ENCODE measurements around the gene NCKAP5.

Gene NCKAP5

DNA sequence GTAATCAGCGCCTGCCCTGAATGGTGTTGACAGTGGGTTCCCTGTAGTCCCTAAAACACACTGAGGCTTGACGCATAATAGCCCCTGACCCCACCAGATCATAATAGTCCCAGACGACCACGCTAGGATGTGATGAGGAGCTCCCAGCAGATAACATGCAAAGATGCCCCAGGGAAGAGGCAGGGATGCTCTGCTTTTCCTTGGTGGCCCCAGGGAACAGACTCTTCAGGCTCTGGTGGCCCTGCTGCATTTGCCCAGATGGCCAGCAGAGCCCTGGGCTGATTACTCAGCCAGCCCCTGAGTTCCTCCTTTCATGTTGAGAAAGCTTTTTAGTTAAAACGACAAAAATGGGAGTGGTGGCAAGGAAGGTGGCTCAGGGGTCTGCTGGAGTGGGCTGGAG, 5.9 kb upstream of the NCKAP5 start:
- no peak for DNase-seq (ENCODE audit: low spot score)

DNA sequence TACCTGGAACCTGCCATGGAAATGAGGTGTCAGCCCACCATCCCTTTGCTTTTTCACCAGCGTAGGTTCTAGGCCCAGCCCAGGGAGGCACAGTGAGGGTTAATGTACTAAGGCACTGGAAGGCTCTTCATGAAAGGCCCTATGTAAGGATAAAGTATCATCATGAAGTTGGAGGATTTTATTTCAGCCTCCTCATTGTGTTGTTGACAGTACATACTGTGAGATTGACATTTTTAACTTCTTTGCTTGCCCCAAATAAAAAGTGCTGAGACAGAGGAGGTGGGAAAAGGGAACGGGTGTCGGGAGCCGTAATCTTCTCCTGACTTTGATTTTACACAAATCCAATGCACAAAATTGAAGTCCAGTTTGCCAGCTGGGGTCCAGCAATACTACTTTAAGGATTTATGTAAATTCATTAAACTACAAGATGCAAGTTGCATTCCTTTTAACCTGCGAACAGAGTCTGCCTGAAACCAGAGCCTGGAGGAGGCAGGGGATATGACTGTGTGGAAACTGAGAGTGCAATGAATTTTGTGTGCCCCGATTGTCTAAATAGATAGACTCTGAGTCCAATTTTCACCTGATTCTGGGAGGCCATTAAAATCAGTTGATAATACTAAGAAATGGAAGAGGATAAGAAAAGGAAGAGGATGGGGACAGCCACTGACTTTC, 5.4 kb upstream of the NCKAP5 start:
- no peak for DNase-seq (ENCODE audit: low spot score)

DNA sequence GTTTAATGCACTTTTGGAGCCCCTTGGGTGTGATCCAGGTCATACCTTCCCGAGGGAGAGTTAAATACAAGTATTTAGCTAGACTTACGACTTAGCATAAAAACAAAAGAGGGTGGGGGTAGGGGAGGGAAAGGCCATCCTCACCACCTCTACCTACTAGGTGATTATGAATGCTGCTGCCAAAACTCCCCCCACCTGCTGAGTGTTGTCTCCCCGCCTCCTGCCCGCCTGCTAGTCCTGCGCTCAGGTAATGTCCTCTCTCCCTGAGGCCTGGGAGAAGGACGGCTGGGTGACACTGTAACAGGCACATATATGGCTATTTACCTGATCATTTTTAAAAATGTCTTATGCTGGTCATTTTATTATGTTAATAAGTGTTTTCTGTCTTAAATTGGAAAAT, 3.0 kb upstream of the NCKAP5 start:
- DNase-seq (ENCODE audit: low spot score): no peak

DNA sequence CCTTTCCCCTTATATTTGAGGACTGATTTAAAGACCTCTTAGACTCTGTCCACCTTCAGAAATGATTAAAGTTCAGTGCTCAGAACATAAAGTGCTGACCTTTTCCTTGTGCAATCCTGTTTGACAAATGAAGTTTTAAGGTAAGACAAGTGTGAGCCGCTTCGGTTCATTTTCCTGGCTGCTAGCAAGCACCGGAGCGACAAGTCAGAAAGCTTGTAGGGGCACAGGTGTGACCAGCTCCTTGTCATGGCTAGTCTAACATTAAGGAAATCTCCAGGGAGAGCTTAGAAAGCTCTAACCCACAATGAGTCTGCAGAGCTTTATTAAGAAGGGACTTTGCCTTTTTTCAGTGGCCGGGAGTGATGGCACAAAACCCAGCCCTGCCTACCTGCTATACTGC, 2.3 kb upstream of the NCKAP5 start:
- no peak for DNase-seq (ENCODE audit: low spot score)

DNA sequence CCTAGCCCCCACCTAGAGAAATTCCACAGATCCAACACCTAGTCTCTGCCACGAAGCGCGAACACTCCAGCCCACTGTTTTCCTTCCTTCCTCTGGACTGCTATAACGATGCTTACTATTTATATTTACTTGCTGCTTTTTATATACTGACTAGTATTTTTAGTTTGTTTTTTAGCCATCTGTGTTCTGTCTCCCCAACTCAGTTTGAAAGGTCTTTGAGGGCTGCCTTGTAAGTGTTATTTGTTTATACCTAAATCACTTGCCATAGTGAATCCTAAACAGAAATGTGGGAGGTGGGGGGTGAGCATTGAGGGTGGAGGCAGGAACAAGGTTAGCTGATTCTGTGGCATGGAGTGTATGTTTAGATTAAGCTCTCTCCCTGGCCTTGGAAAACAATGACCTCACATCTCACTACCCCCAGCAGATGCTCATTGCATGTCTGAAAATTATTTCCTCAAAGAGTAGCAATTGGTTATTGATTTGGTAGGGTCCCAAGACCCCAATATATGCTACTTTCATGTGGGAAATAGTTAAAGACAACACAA, 1.1 kb upstream of the NCKAP5 start:
- no peak for DNase-seq (ENCODE audit: low spot score)

DNA sequence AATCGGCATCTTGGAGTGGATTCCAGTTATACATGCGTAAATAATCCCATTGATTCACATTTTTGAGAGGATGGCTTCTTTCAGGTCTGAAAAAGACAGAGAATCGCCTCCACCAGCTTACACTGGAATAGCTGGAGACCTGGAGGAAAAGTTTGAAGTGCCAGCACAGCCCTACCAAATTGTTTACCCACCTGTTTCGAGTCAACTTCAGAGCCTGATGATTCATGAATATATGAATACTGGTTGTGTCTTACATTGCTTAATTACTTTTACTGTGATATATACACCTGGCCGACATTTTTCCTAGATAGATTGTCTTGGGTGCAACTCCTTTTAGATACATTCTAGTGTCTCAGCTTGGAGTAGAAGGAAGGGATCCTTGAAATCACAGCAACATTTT, 335 bp upstream of the NCKAP5 start:
- DNase-seq (ENCODE audit: low spot score): no peak

DNA sequence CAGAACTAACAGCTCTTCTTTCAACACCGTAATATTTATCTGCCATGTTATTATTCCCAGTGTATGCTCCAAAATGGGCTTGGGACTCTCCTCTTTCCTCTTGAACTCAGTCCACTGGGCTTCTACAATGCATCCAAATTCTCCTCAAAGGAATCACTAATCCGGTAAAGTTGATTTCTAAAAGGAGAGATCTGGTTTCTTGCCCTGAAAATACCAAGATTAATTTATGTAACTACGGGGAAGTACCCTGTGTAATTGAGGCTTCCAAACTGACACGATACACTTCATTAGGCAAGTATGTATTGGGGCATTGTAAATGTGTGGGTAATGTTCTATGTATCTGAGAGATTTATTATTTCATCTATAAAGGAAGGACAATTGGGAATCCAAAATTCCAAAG, 5.7 kb downstream of the NCKAP5 start:
- no peak for DNase-seq (ENCODE audit: low spot score)

DNA sequence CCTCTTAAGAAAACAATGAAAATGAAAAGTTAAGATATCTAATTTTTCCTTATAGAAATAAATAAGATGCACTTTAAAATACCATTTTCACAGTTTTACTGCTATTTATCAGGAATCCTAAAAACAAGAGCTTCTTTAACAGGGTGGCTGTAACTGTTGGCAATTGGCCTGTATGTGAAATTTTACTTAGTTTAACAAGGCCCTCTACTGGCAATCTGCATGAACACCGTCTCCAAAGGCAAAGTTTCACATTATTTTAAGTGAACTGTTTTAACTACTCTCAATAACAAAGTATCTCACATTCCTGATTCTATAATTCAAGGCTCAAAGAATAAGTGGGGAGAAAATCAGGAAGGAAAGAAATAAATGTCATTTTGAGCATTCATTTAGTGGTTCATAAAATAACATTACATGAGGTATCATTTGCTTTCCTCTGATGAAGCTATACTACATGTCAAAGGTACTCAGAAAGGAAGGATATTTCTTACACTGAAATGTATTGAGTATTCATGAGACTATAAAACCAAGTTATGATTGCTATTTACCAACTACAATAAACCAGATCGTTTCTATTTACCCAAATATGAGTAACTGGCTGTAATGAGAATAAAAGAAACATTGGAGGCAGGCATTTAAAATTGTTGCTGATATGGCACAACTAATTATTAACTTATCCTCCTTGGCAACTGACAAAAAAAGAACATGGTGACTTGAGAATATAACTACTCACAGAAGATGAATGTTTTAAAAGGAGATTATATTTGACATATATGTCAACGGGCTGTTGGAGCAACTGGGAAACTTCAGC, 7.0 kb downstream of the NCKAP5 start:
- DNase-seq (ENCODE audit: low spot score): peak; percentile 27

DNA sequence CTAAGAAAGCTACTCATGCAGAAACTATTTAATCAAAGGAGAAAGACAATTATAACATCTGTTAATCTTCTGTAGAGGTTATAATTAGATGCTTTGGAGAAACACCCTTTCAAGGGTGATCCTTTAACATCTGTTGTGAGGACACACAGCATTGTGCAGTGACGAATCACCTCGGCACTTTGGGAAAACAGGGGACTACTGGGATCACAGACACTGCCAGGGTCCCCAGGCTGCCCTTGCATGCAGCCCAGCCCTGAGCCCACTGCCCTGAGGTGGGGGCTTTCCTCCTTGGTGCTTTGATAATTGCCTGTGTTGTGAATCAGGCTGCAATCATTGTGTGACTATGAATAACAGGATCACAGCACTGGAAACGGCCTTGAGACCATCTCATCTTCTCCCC, 10.6 kb downstream of the NCKAP5 start:
- DNase-seq (ENCODE audit: low spot score): no peak

DNA sequence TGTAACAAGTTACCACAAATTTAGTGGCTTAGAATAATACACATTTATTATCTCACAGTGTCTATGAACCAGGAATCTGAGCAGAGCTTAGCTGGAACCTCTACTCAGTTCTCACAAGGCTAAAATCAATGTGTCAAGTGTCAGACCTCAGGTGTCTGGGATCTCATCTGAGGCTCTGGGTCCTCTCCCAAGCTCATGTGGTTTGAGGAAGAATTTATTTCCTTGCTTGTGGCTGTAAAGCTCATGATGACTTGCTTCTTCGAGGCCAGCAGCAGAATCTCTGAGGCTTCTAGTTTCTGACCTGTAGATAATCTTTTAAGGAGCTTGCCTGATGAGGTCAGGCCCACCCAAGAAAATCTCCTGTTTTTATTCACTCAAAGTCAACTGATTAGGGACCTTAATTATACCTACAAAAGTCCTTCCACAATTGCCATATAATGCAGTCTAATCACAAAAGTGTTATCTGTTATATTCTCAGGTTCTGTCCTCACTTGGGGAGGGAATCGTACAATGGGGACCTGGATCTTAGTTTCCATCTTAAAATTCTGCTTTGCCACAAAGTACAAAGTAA, 14.3 kb downstream of the NCKAP5 start:
- no peak for DNase-seq (ENCODE audit: low spot score)

DNA sequence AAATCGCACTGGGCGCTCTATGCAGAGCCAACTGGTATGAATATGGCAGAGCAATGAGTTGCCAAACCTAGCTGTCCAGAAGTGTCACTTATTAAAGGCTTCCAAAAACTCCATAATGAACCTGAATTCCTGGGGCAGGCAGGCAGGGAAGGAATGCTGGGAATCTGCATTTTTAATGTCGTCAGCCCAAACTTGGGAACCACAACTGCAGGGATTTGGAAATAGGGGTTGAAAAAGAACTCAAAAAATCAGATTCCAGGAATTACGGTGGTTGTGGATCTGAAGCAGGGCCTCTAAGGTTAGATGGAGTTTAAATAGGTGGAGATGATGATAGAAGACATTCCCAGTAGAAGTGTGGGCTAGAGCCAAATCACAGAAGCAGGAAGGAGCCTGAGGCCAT, 15.0 kb downstream of the NCKAP5 start:
- DNase-seq (ENCODE audit: low spot score): no peak

DNA sequence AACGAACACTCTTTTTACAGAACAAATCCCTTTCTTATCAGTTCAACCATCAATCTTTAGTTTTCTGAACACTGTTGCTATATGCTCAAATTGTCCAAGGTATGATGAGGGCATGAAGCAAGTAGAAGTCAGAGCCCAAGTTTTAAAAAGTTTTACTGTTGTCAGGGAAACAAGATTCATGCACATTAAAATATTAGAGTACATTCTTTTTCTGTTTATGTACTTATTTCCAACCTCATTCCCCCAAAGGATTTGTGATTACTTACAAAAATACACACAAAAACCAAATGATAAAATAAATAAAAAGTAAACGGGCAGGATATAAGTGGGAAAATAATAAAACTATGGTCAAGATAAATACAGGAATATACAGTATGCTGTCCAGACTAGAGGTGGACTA, 15.4 kb downstream of the NCKAP5 start:
- DNase-seq (ENCODE audit: low spot score): no peak

DNA sequence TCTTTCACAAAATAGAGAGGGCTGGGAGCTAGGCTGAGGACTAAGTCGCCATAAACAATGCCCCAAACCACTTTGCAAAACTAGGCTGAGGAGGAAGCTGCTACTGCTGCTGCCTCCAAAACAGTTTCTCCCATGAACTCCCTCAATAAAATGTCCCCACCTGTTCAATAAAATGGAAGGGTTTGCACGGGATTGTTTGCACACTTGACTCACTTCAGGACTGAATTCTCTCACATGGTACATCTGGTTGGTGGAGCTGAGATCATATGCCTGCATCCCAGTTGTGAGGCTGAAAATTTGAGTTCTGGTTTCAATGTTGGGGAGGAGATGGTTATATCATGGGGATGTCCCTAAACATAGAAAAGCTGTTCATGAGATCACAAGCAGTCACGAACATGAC, 26.5 kb downstream of the NCKAP5 start:
- no peak for DNase-seq (ENCODE audit: low spot score)

DNA sequence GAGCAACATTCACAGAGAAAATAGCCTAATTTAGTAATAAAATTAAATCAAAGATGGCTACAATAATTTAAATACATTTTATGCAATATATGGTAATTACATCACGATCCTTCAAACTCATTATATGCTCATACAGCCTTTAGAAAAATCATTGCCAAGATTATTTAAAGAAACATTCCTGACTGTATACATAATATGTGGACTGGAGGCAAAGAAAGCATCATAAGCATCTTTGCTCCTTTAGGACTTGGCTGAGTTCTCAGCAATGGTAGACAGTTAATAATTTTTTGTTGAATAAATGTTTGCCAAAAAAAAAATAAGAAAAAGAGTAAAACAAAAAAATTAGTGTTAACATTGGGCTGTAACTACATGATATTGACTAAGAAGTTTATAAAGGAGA, 26.9 kb downstream of the NCKAP5 start:
- DNase-seq (ENCODE audit: low spot score): no peak

DNA sequence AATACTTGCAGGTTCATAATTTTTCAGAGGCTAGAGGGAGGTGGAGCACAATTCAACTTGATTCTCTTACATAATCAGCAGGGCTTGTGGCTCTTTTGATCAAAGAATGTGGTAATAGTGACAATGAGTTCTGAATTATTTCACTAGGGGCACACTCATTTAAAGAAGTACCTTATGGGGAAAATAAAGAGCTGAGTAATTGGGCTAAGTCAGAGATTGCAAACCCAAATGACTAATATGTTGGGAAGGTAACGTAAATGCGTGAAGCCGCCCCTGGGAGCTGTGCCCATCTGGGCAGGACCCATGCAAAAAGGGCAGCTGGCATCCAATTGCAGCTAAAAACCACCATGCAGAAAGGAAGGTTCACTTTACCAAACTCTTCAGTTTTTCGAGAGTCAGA, 35.3 kb downstream of the NCKAP5 start:
- no peak for DNase-seq (ENCODE audit: low spot score)

DNA sequence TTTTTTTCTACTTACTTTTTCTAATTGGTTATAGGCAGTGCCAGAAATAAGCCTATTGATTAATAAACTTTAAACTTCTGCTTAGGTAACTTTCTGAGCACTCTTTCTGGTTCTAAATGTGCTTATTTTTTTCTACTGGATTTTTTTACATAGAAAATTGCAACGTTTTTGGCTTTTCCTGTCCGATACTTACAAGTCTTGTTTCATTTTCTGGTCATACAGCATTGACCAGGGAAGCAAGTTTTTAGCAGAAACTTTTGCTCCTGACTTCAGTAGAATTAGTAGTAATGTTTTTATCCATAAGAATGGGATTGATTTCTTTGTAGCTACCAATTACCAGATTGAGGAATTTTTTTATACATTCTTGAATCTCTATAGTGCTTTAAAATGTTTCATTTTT, 36.9 kb downstream of the NCKAP5 start:
- no peak for DNase-seq (ENCODE audit: low spot score)

DNA sequence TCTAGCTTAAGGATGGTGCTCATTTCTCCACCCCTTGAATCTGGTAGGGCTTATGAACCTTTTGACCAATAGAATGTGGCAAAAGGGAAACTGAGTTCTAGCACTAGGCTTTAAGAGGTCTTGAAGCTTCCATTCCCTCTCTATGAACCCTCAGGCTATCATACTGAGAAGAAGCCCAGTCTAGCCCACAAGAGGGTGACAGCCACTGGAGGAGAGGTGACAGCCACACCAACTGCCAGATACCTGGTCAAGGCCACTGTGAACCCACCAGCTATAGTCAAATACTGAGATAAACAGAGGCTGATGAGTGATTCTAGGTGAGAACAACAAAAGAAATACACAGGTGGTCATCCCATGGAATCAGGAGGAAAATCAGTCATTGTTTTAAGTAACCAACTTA, 37.6 kb downstream of the NCKAP5 start:
- no peak for DNase-seq (ENCODE audit: low spot score)

DNA sequence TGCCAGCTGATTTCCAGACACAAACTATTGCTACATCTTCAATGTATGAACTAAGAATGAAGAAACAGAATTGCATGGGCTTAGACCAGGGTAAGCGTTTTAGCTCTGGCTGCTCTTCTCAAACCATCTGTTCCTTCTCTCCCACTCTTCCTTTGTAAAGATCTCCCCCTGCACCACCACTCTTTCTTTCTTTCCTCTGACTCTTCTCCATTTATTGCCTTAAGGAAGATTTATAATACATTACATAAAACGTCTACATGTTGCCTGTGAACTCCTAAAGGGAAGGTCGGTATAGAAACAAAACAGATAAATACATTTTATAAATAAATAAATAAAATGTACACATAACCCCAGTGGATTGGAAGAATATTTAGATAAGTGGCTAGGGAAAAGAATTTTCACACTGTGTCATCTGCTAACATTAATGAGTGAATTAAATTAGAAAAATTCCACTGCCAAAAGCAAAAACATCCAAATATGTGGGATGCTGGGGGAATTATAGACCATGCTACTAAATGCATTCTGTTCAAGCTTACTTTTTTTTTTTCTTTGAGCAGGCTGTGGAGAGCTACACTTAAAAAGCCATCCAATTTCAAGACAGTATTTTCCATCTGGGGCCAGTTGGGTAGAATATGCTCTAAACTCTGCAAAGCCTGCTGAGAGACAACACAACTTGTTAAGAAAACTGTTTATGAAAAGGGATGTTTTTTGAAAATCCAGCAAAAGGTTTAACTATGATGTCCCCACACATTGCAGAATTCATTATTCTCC, 41.5 kb downstream of the NCKAP5 start:
- no peak for DNase-seq (ENCODE audit: low spot score)

DNA sequence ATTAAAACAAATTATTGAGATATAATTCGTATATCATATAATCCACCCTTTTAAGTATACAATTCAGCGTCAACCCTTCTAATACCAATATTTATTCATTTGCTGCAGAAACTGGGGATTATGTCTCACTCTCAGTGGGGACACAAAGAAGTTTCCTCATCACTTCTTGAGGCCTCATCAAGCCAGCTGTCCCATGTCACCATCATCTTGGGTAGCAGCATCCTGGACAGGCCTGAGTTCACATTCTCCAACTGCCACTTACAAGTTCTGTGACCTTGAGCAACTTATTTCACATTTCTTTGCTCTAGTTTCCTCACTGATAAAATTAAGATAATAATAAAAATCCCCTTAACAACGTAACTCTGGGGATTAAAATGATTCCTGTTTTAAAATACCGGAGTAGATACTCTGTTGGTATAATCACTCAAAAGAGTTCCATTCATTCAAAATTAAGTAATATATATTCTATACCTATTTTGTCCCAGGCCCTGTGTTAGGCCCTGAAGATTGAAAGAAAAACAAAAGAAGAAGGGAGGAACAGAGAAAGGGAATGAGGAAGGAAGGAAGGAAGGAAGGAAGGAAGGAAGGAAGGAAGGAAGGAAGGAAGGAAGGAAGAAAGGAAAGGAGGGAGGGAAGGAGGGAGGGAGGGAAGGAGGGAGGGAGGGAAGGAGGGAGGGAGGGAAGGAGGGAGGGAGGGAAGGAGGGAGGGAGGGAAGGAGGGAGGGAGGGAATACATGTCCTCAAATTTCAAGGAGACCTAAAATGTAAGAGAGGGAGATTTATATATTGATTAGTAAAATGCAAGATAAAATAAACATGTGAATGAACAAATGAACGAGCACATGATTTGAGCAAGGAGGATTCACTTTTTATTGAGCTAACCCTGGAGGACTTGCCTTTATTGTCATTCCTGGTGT, 42.4 kb downstream of the NCKAP5 start:
- DNase-seq (ENCODE audit: low spot score): no peak

DNA sequence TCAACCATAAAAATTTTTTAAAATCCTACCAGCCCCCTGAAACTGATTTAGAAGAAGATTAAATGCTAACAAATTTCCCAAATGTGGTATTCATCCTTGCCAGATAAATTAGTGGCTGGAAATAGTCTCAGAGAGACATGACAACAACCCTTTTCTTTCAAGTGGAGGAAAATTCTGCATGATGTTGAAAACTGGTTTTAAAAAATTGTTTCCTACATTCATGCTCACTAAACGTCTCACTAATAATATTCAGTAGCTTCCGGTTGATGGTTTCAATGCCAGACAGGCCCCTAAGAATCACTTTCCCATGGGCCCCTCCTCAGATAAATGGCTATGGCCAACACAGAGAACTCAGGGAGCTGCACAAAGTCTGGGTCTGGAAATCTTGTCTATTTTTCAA, 43.2 kb downstream of the NCKAP5 start:
- DNase-seq (ENCODE audit: low spot score): no peak

DNA sequence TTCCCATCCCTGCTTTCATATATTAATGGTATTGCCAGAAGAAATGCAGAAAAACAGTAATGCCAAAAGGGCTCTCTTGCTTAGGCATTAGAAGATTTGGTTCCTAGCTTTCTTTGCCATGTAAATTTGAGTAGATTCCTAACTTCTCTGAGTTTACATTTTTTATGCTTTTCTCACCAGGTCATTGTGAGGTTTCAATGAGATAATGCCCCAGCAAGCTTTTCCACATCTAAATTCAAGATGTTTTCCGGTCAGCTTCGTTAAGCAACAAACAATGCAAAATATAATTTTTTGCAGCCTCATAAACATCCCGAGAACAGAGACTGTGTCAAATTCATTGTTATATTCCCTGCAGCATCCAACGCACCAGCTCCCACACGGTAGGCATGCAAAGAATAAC, 44.9 kb downstream of the NCKAP5 start:
- no peak for DNase-seq (ENCODE audit: low spot score)
